HTR-8/SVneo (cell line): ENCODE measurements around the gene OTOA.
"Not testable (repeated sequence)": the region's sequence is repeated elsewhere in the genome, so short reads cannot be mapped to it uniquely, and the experiment has no call there.

Experiments used
- DNase-seq: peaks from one replicate; pipeline ENCODE4 v3.0.0; 2011; ENCODE audit warnings: low spot score, mixed read lengths; ENCODE audit not compliant: insufficient read length
- FAIRE-seq: peaks from 2 replicates; lab custom pipeline; 2011; peaks lifted over from hg19 to GRCh38; lab: Jason Lieb, UNC

Gene OTOA

GRCh38 chr16:21663889-21664647 lies at the start of gene OTOA:
Gene OTOA (plus strand): TSS chr16:21663968. CDS start chr16:21678515, 14,547 bp downstream.
- no peak for DNase-seq

GRCh38 chr16:21614896-21615295 lies 48.9 kb upstream of the OTOA start:
- FAIRE-seq: no peak
- DNase-seq: no peak

More at GRCh38 chr16:21663889-21664647, at the start of gene OTOA:
- no peak for FAIRE-seq

GRCh38 chr16:21617607-21618006 lies 46.2 kb upstream of the OTOA start:
- DNase-seq: no peak
- FAIRE-seq: no peak

- no peak for FAIRE-seq
- no peak for DNase-seq
These were observed 45.5 kb upstream of the OTOA start for GRCh38 chr16:21618281-21618680.

- DNase-seq (no peak), FAIRE-seq (no peak)
These were observed 43.9 kb upstream of the OTOA start for GRCh38 chr16:21619765-21620425.

GRCh38 chr16:21620592-21620991 lies 43.2 kb upstream of the OTOA start:
- DNase-seq: no peak
- FAIRE-seq: no peak

GRCh38 chr16:21622545-21622944 lies 41.2 kb upstream of the OTOA start:
- FAIRE-seq (no peak), DNase-seq (no peak)

- DNase-seq (no peak), FAIRE-seq (no peak)
These were observed 38.7 kb upstream of the OTOA start for GRCh38 chr16:21625026-21625425.

GRCh38 chr16:21626659-21627277 lies 37.0 kb upstream of the OTOA start:
- no peak for FAIRE-seq
- DNase-seq: peak; percentile 19

- DNase-seq (no peak), FAIRE-seq (no peak)
These were observed 35.5 kb upstream of the OTOA start for GRCh38 chr16:21628121-21628726.

- FAIRE-seq (no peak), DNase-seq (no peak)
These were observed 35.0 kb upstream of the OTOA start for GRCh38 chr16:21628772-21629171.

- not testable (repeated sequence) for FAIRE-seq, DNase-seq
These were observed 33.9 kb upstream of the OTOA start for GRCh38 chr16:21629616-21630539.

GRCh38 chr16:21630866-21631265 lies 32.9 kb upstream of the OTOA start:
- not testable (repeated sequence) for FAIRE-seq, DNase-seq

- DNase-seq, FAIRE-seq: not testable (repeated sequence)
These were observed 32.4 kb upstream of the OTOA start for GRCh38 chr16:21631376-21631775.

- not testable (repeated sequence) for FAIRE-seq, DNase-seq
These were observed 31.7 kb upstream of the OTOA start for GRCh38 chr16:21631951-21632575.

- DNase-seq (no peak), FAIRE-seq (no peak)
These were observed 29.6 kb upstream of the OTOA start for GRCh38 chr16:21634216-21634615.

GRCh38 chr16:21635694-21636093 lies 28.1 kb upstream of the OTOA start:
- DNase-seq, FAIRE-seq: not testable (repeated sequence)

- no peak for DNase-seq
- FAIRE-seq: no peak
These were observed 26.5 kb upstream of the OTOA start for GRCh38 chr16:21637032-21637968.
